ENCODE data around the gene VTN. TPM values are rescaled to one million over a fixed set of nuclear protein-coding genes. Genes with fewer than 3 reads are reported as not detected.
A peak's percentile ranks its signal among the peaks of the same experiment; 100 is the strongest.

VTN gene
- total RNA-seq, 1 donor from 2014 or later: 2.7 TPM

GRCh38 chr17:28350271-28350670 is 19.8 kb downstream of the VTN start:
- Mint-ChIP-seq H3K4me1 (ENCODE audit: low read depth, unreplicated experiment) (peaks cover 20% of the 10 kb centered on the region), H3K4me3 (ENCODE audit: unreplicated experiment) (no peak overlapping the region), H3K9me3 (ENCODE audit: unreplicated experiment) (peaks cover 5% of the 10 kb centered on the region), H3K27ac (ENCODE audit: unreplicated experiment) (peak overlapping the region; percentile 70), H3K36me3 (ENCODE audit: low read depth, unreplicated experiment) (peaks cover 22% of the 10 kb centered on the region), H3K27me3 (ENCODE audit: low read depth, unreplicated experiment) (no peaks in the 10 kb centered on the region)
- Histone ChIP-seq H3K4me1 (ENCODE audit: insufficient read depth, low read length) (peaks cover 30% of the 10 kb centered on the region), H3K27me3 (ENCODE audit: insufficient read depth, low read length) (no peaks in the 10 kb centered on the region), H2AFZ (ENCODE audit: low read depth, low read length) (no peak overlapping the region), H3K9ac (ENCODE audit: low read length) (no peak overlapping the region), H3K79me2 (ENCODE audit: insufficient read depth, low read length) (peaks cover 14% of the 10 kb centered on the region), H3K36me3 (ENCODE audit: insufficient read depth, low read length) (peaks cover 49% of the 10 kb centered on the region), H3K4me2 (ENCODE audit: low read length) (no peak overlapping the region), H4K20me1 (ENCODE audit: insufficient read depth, low read length) (peaks cover 25% of the 10 kb centered on the region), H3K4me3 (ENCODE audit: insufficient read depth, low read depth, low read length) (no peak overlapping the region), H3K27ac (ENCODE audit: low read depth, low read length) (no peak overlapping the region), H3K9me3 (ENCODE audit: insufficient read depth, low read depth, low read length) (no peaks in the 10 kb centered on the region)
- TF ChIP-seq EZH2 (IDR thresholded peaks at IDR 0.05; ENCODE audit: insufficient read depth, low read length) (no peak), CTCF (IDR thresholded peaks at IDR 0.05; ENCODE audit: insufficient read depth, low read depth, low read length) (no peak)
- DNase-seq (ENCODE audit: low read depth) (no peak), FAIRE-seq (no peak)

GRCh38 chr17:28348979-28349378 is 21.1 kb downstream of the VTN start:
- Histone ChIP-seq H2AFZ (ENCODE audit: low read depth, low read length) (no peak overlapping the region), H3K4me1 (ENCODE audit: insufficient read depth, low read length) (peaks cover 38% of the 10 kb centered on the region), H3K27me3 (ENCODE audit: insufficient read depth, low read length) (no peaks in the 10 kb centered on the region), H3K27ac (ENCODE audit: low read depth, low read length) (no peak overlapping the region), H3K4me3 (ENCODE audit: insufficient read depth, low read depth, low read length) (no peak overlapping the region), H3K36me3 (ENCODE audit: insufficient read depth, low read length) (peaks cover 49% of the 10 kb centered on the region), H3K9ac (ENCODE audit: low read length) (no peak overlapping the region), H3K79me2 (ENCODE audit: insufficient read depth, low read length) (peaks cover 10% of the 10 kb centered on the region), H3K4me2 (ENCODE audit: low read length) (no peak overlapping the region), H4K20me1 (ENCODE audit: insufficient read depth, low read length) (peaks cover 35% of the 10 kb centered on the region), H3K9me3 (ENCODE audit: insufficient read depth, low read depth, low read length) (no peaks in the 10 kb centered on the region)
- Mint-ChIP-seq H3K27ac (ENCODE audit: unreplicated experiment) (no peak overlapping the region), H3K27me3 (ENCODE audit: low read depth, unreplicated experiment) (no peaks in the 10 kb centered on the region), H3K4me1 (ENCODE audit: low read depth, unreplicated experiment) (peaks cover 19% of the 10 kb centered on the region), H3K36me3 (ENCODE audit: low read depth, unreplicated experiment) (peaks cover 23% of the 10 kb centered on the region), H3K9me3 (ENCODE audit: unreplicated experiment) (peaks cover 5% of the 10 kb centered on the region), H3K4me3 (ENCODE audit: unreplicated experiment) (no peak overlapping the region)
- FAIRE-seq: no peak
- DNase-seq (ENCODE audit: low read depth): no peak
- TF ChIP-seq CTCF (IDR thresholded peaks at IDR 0.05; ENCODE audit: insufficient read depth, low read depth, low read length) (no peak), EZH2 (IDR thresholded peaks at IDR 0.05; ENCODE audit: insufficient read depth, low read length) (no peak)

GRCh38 chr17:28347261-28347891 is 22.7 kb downstream of the VTN start:
- H3K79me2 ChIP-seq (ENCODE audit: insufficient read depth, low read length): peaks cover 18% of the 10 kb centered on the region
- Mint-ChIP-seq H3K27me3 (ENCODE audit: low read depth, unreplicated experiment) (no peaks in the 10 kb centered on the region), H3K27ac (ENCODE audit: unreplicated experiment) (peak overlapping the region; percentile 90), H3K36me3 (ENCODE audit: low read depth, unreplicated experiment) (peaks cover 28% of the 10 kb centered on the region), H3K9me3 (ENCODE audit: unreplicated experiment) (peaks cover 5% of the 10 kb centered on the region), H3K4me1 (ENCODE audit: low read depth, unreplicated experiment) (peaks cover 19% of the 10 kb centered on the region), H3K4me3 (ENCODE audit: unreplicated experiment) (peak overlapping the region; percentile 56)
- peaks cover 38% of the 10 kb centered on the region for H4K20me1 ChIP-seq (ENCODE audit: insufficient read depth, low read length)
- FAIRE-seq: peak; percentile 92
- DNase-seq (ENCODE audit: low read depth): peak; percentile 96
- no peak for TF ChIP-seq CTCF (IDR thresholded peaks at IDR 0.05; ENCODE audit: insufficient read depth, low read depth, low read length)
- TF ChIP-seq EZH2 (IDR thresholded peaks at IDR 0.05; ENCODE audit: insufficient read depth, low read length): no peak
- no peaks in the 10 kb centered on the region for H3K9me3 ChIP-seq (ENCODE audit: insufficient read depth, low read depth, low read length)
- H3K27me3 ChIP-seq (ENCODE audit: insufficient read depth, low read length): no peaks in the 10 kb centered on the region
- peak overlapping the region; percentile 54 for H3K9ac ChIP-seq (ENCODE audit: low read length)
- no peak overlapping the region for H3K4me3 ChIP-seq (ENCODE audit: insufficient read depth, low read depth, low read length)
- peak overlapping the region; percentile 85 for H3K27ac ChIP-seq (ENCODE audit: low read depth, low read length)
- peak overlapping the region; percentile 57 for H3K4me2 ChIP-seq (ENCODE audit: low read length)
- peaks cover 47% of the 10 kb centered on the region for H3K36me3 ChIP-seq (ENCODE audit: insufficient read depth, low read length)
- no peak overlapping the region for H2AFZ ChIP-seq (ENCODE audit: low read depth, low read length)
- H3K4me1 ChIP-seq (ENCODE audit: insufficient read depth, low read length): peaks cover 38% of the 10 kb centered on the region
